Mucosa of rectum (tissue), 2 donors: ENCODE measurements around the gene NTN5.
A peak's percentile ranks its signal among the peaks of the same experiment; 100 is the strongest.
"Not testable (repeated sequence)": the region's sequence is repeated elsewhere in the genome, so short reads cannot be mapped to it uniquely, and the experiment has no call there.

Experiments used
- H3K27ac ChIP-seq, 2 donors: one replicate each; pipeline ENCODE4 v1.7.0; 2013; ENCODE audit warnings: inconsistent platforms in 2 of 2, low read depth in 2 of 2, low read length in 2 of 2
- H3K27me3 ChIP-seq, 2 donors: one replicate each; pipeline ENCODE4 v1.7.0; 2013; ENCODE audit warnings: low read length in 2 of 2; ENCODE audit not compliant: control insufficient read depth in 2 of 2, insufficient read depth in 2 of 2
- H3K36me3 ChIP-seq, 2 donors: one replicate each; pipeline ENCODE4 v1.7.0; 2013; ENCODE audit warnings: low read length in 2 of 2; ENCODE audit not compliant: control insufficient read depth in 2 of 2, insufficient read depth in 2 of 2
- H3K4me1 ChIP-seq, 2 donors: one replicate each; pipeline ENCODE4 v1.7.0; 2013; ENCODE audit warnings: low read length in 2 of 2, mild to moderate bottlenecking in 1 of 2; ENCODE audit not compliant: control insufficient read depth in 2 of 2, insufficient read depth in 2 of 2
- H3K4me3 ChIP-seq, 2 donors: one replicate each; pipeline ENCODE4 v1.7.0; 2013; ENCODE audit warnings: low read length in 2 of 2
- H3K9ac ChIP-seq, 2 donors: one replicate each; pipeline ENCODE4 v1.7.0; 2013; ENCODE audit warnings: low read length in 2 of 2, low read depth in 1 of 2, mild to moderate bottlenecking in 1 of 2
- H3K9me3 ChIP-seq, 2 donors: one replicate each; pipeline ENCODE4 v1.7.0; 2013; ENCODE audit warnings: low read length in 2 of 2; ENCODE audit not compliant: control insufficient read depth in 2 of 2
- donor health status: healthy.
- donor health status: Normal muscosa, but diverticular disease.

The NTN5 gene, protein sequence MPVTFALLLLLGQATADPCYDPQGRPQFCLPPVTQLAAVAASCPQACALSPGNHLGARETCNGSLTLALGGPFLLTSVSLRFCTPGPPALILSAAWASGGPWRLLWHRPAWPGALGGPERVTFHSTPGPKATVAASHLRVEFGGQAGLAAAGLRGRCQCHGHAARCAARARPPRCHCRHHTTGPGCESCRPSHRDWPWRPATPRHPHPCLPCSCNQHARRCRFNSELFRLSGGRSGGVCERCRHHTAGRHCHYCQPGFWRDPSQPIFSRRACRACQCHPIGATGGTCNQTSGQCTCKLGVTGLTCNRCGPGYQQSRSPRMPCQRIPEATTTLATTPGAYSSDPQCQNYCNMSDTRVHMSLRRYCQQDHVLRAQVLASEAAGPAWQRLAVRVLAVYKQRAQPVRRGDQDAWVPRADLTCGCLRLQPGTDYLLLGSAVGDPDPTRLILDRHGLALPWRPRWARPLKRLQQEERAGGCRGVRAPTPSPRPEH

DNA sequence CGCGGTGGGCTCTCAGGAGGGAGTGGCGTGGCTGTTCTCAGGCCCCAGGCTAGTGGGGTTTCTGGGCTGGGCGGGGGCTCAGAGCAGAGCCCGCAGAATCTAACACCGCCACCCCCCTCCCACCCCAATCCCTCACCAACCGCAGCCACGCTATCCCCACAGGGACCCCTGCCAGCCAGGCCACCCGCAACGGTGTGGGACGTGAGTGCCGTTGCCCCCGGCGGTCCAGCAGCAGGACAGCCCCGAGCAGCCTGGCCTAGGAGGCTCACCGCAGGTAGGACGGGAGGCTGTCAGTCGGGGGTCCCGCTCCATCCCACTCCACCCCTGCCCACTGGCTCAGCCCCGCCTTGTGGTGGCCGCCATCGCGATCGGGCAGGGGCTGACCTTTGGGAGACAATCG is at the start of gene NTN5:
TSS of gene NTN5 (minus strand) at position 24 of the 400 bp plus-strand sequence. CDS start 2,031 bp downstream, outside the sequence.
- Histone ChIP-seq H3K27ac (no peak within 1 kb of the TSS), H3K9me3 (no peaks in the 10 kb centered on the region), H3K9ac (no peak within 1 kb of the TSS), H3K36me3 (no peaks in the 10 kb centered on the region), H3K4me3 (no peak within 1 kb of the TSS), H3K27me3 (no peaks in the 10 kb centered on the region), H3K4me1 (peaks cover 5 to 18% of the 10 kb centered on the region in 2 donors)

DNA sequence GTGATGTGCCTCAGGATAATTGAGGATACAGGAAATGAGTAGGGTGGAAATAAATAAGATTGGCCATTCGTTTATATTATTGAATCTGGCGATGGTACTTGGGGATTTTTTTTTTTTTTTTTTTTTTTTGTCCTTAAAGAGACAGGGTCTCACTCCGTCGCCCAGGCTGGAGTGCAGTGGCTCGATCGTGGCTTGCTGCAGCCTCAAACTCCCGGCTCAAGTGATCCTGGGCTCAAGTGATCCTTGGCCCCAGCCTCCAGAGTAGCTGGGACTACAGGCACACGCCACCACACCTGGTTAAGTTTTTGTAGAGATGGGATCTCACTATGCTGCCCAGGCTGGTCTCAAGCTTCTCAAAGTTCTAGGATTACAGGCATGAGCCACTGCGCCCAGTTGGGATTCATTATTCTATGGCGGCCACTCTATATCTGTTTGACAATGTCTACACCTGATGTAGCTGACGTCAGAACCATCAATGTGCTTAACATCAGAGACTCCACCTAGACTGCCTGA is 49.4 kb upstream of the NTN5 start:
- no peaks in the 10 kb centered on the region for H3K9me3 ChIP-seq
- H3K4me3 ChIP-seq, result no peak overlapping the region
- H3K9ac ChIP-seq, result no peak overlapping the region
- H3K4me1 ChIP-seq, result peaks cover 4 to 7% of the 10 kb centered on the region in 2 donors
- no peaks in the 10 kb centered on the region for H3K27me3 ChIP-seq
- H3K36me3 ChIP-seq, result no peaks in the 10 kb centered on the region
- no peak overlapping the region for H3K27ac ChIP-seq

DNA sequence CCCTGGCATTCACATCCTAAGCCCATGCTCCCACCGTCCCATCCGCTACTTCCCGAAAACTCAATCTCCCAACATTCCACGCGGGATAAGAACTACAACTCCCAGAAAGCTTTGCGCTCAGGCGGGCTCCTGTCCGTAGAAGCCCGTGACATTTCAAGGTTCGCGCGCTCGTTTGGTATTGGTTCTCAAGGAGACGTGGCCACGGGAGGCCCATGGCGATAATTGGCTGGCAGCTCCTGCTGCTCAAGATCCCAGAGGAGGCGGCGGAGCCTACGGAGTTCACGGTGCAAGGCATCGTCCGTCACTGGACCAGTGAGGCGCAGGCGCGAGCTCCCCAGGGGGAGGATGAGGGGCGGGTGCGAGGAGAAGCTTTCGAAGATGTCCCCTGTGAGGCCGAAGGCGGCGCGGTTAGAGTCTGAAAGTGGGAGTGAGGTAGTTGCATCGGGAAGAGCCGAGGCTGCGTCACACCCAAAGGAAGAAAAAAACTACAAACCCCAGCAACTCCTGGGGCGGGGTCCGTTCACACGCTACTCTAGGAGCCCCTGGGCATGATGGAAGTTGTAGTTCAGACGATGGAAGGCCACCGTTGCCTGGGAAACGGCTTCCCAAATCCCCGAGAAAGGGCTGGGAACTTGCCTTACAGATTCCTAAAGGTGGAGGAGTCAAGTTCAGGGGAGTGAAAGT is 47.9 kb upstream of the NTN5 start:
- Histone ChIP-seq H3K9me3 (no peaks in the 10 kb centered on the region), H3K9ac (peak overlapping the region; percentile 52 to 78)

DNA sequence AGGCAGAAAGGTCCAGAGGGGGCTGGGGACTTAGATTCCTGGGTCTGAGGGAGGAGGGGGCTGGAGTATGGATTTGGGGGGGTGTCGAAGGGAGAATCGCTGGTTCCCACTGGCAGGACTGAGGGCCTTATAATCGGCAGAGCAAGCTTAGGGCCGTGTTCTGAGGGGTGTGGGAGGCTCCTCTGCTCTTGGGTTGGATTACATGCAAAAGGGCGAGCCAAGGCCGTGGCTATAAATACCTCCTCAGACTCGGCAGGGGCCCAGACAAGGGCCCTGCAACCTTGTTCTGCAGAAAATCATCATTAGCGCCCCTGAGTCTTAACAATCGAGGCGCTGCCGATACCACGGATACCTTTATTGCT is 47.4 kb upstream of the NTN5 start:
- peak overlapping the region; percentile 26 to 86 for H3K4me3 ChIP-seq
- H3K36me3 ChIP-seq, result no peaks in the 10 kb centered on the region

More for the DNA sequence above, 47.9 kb upstream of the NTN5 start:
- no peaks in the 10 kb centered on the region for H3K27me3 ChIP-seq
- H3K4me1 ChIP-seq, result peaks cover 10 to 14% of the 10 kb centered on the region in 2 donors
- peak overlapping the region; percentile 74 to 86 for H3K4me3 ChIP-seq
- peak overlapping the region; percentile 75 to 91 for H3K27ac ChIP-seq
- no peaks in the 10 kb centered on the region for H3K36me3 ChIP-seq

DNA sequence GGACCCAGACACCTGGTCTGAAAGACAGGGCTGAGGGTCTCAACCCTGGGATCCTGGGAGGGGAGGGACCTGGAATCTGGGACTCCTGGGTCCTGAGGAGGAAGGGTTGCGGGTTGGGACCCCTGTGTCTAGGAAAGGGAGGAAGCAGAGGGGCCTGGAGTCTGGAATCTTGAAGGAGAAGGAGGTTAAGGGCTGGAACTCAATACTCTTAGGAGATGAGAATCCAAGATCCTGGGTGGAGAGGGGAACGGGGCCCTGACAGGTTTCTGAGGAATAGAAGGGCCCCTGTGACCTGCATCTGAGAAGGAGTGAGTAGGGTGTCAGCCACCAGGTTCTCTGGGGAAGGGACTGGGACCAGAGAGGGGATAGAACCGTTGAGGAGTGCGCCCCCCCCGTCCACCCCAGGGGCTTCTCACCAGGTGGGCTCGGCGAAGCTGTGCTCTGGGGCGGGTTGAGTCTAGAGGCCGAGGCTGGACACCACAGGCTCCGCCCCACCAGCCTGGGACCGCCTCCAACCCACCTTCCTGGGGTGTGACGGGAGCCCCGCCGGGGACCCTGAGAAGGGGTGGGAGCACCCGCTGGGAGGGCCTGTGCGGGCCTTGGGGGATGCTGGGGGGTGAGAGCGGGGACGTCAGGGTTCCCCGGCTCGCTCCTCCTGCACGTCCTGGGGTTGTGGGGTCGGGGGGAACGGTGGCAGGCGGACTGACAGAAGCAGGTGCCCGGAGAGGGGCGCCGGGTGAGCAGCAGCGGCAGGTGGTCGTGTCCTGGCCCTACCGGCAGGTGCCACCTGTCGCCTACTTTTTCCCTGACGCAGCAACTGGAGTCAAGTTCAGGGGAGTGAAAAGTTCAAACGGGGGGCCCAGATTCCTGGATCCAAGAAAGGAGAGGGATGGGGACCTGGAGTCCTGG is 46.7 kb upstream of the NTN5 start, which contains the start of gene MAMSTR:
TSS of gene MAMSTR (minus strand) at position 463 of the 909 bp plus-strand sequence. CDS start 694 bp downstream, outside the sequence.
- no peaks in the 10 kb centered on the region for H3K9me3 ChIP-seq
- no peaks in the 10 kb centered on the region for H3K27me3 ChIP-seq
- peak within 1 kb of the TSS; percentile 74 to 86 for H3K4me3 ChIP-seq
- peak within 1 kb of the TSS; percentile 75 to 91 for H3K27ac ChIP-seq
- no peaks in the 10 kb centered on the region for H3K36me3 ChIP-seq
- peaks cover 17 to 22% of the 10 kb centered on the region in 2 donors for H3K4me1 ChIP-seq
- no peak within 1 kb of the TSS for H3K9ac ChIP-seq

More for the DNA sequence above, 47.4 kb upstream of the NTN5 start:
- no peak overlapping the region for H3K9ac ChIP-seq
- H3K4me1 ChIP-seq, result peaks cover 12 to 16% of the 10 kb centered on the region in 2 donors
- H3K9me3 ChIP-seq, result no peaks in the 10 kb centered on the region
- H3K27me3 ChIP-seq, result no peaks in the 10 kb centered on the region
- peak overlapping the region in 1 of 2 donors; percentile 91 for H3K27ac ChIP-seq

DNA sequence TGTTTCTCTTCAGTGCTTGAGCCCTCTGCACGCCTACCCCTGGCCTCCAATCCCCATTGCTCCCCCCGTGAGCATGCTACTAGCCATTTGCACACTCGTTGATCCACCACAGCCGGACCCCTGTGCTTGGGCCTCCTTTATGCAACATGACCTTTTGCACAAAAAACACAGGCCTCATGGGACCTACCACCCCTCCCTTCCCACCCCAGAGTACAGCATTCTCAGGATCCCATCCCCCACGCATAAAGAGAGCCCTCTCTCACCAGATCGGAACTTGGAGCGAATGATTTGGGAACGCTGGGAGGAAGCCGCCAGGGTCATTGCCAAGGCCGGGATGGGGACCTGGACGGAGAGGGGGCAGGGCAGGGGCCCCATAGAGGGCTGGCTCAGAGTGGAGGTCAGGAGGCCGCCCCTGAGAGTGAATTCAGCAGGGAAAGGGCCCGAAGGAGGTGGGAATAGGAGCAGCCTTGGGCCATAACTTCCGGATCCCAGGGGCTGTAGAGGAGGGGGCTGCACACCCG is 46.0 kb upstream of the NTN5 start:
- Histone ChIP-seq H3K27ac (no peak overlapping the region), H3K4me1 (peaks cover 15 to 25% of the 10 kb centered on the region in 2 donors), H3K4me3 (no peak overlapping the region)

DNA sequence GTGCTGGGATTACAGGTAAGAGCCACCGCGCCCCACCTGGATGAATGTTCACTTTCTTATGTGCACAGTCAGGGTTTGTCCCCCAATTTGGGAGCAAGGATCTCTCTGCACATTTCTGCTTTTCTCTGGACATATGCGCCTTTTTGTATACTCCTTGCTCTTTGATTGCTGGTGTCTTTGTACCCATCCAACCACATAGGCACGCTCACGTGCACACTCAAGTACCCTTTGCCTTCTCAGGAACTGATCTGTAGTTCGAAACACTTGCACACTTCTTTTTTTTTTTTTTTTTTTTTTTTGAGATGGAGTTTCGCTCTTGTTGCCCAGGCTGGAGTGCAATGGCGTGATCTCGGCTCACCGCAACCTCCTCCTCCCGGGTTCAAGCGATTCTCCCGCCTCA is 45.3 kb upstream of the NTN5 start:
- H3K4me3 ChIP-seq, H3K9me3 ChIP-seq, H3K36me3 ChIP-seq, H3K9ac ChIP-seq, H3K27ac ChIP-seq, H3K27me3 ChIP-seq: not testable (repeated sequence)
- peaks cover 20 to 31% of the 10 kb centered on the region in 2 donors for H3K4me1 ChIP-seq

More for the DNA sequence above, 46.0 kb upstream of the NTN5 start:
- Histone ChIP-seq H3K36me3 (no peaks in the 10 kb centered on the region), H3K27me3 (no peaks in the 10 kb centered on the region), H3K9me3 (no peaks in the 10 kb centered on the region), H3K9ac (no peak overlapping the region)

DNA sequence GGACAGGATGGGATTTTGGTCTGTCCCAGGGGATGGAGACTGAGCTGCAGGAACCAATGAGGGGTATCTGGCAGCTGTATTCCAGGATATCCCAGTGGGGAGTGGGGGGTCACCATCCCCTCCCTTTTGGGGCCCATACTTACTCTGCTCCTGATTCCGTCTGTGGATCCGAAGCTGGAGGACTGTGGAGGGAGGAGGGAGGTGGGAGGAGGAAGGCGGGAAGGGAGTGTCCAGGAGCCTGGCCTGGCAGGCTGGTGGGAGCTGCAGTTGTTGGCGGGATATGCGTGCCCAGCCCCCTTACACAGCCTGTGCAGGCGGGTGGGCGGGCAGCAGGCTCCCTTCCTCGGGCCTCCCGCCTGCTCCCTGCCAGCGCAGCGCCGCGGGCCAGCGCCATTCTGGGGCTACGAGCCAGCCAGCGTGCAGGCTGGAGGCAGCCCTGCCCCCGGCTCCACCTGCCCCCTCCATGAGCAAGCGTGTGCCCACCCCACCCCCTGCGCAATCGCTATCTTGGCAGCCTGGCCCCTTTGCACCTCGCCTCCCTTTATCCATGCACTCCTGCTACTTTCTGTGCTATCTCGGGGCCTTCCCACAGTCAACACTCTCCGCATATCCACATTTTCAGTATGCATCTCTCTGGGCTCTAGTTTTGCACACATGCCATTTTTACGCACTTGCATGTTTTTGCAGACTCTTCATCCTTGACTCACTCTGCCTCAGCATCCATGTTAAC is 43.9 kb upstream of the NTN5 start:
- Histone ChIP-seq H3K9me3 (no peaks in the 10 kb centered on the region), H3K4me1 (peaks cover 24 to 36% of the 10 kb centered on the region in 2 donors), H3K27ac (peak overlapping the region; percentile 27 to 63), H3K4me3 (peak overlapping the region in 1 of 2 donors; percentile 31), H3K27me3 (no peaks in the 10 kb centered on the region), H3K9ac (peak overlapping the region in 1 of 2 donors; percentile 17), H3K36me3 (no peaks in the 10 kb centered on the region)
